GM12874 (cell line): ENCODE results near the gene BCL2.

ENCODE experiments used
- CTCF ChIP-seq: IDR thresholded peaks from 2 replicates; pipeline ENCODE4 v1.5.1; 2011; ENCODE audit warnings: low read depth, mild to moderate bottlenecking, control low read depth, low read length, moderate library complexity; ENCODE audit not compliant: insufficient read depth

The BCL2 gene

GRCh38 chr18:63317556-63317946 lies 2.0 kb downstream of the BCL2 start:
- TF ChIP-seq CTCF: no peak

- TF ChIP-seq CTCF: no peak
These were observed 2.7 kb downstream of the BCL2 start for GRCh38 chr18:63316612-63317555.

GRCh38 chr18:63315876-63316275 lies 3.7 kb downstream of the BCL2 start:
- no peak for TF ChIP-seq CTCF

GRCh38 chr18:63315131-63315662 lies 4.4 kb downstream of the BCL2 start:
- TF ChIP-seq CTCF: no peak

GRCh38 chr18:63314062-63314790 lies 5.3 kb downstream of the BCL2 start:
- no peak for TF ChIP-seq CTCF

- TF ChIP-seq CTCF: no peak
These were observed 6.1 kb downstream of the BCL2 start for GRCh38 chr18:63313396-63313917.
